Progenitor cell of endocrine pancreas (in vitro differentiated cells): ENCODE results near the gene RABGAP1L. TPM values are rescaled to one million over a fixed set of nuclear protein-coding genes. Genes with fewer than 3 reads are reported as not detected.
"Not testable (repeated sequence)": the region's sequence is repeated elsewhere in the genome, so short reads cannot be mapped to it uniquely, and the experiment has no call there.

Experiments
- DNase-seq: peaks from one replicate; pipeline ENCODE4 v3.0.0; 2021; ENCODE audit warnings: low spot score; ENCODE audit not compliant: unreplicated experiment
- H3K27ac Mint-ChIP-seq: 2 replicates; pipeline ENCODE4 v1.8.0; 2021; ENCODE audit warnings: mild to moderate bottlenecking, moderate library complexity, mixed read lengths
- H3K27me3 Mint-ChIP-seq: 2 replicates; pipeline ENCODE4 v1.8.0; 2021; ENCODE audit warnings: mixed read lengths
- H3K36me3 Mint-ChIP-seq: 2 replicates; pipeline ENCODE4 v1.8.0; 2022; ENCODE audit warnings: mixed read lengths; ENCODE audit not compliant: insufficient read depth
- H3K4me1 Mint-ChIP-seq: 2 replicates; pipeline ENCODE4 v1.8.0; 2021; ENCODE audit warnings: low read depth, mixed read lengths
- H3K4me3 Mint-ChIP-seq: 2 replicates; pipeline ENCODE4 v1.8.0; 2021; ENCODE audit warnings: low read depth, mild to moderate bottlenecking, moderate library complexity, mixed read lengths
- H3K9me3 Mint-ChIP-seq: 2 replicates; pipeline ENCODE4 v1.8.0; 2021; ENCODE audit warnings: low read depth, mixed read lengths
- CTCF ChIP-seq: fragments of 200-600 bp; sonication (generic); IDR thresholded peaks from one replicate; pipeline ENCODE4 v1.5.0; 2021; ENCODE audit warnings: antibody characterized with exemption, mild to moderate bottlenecking; ENCODE audit not compliant: unreplicated experiment
- total RNA-seq: library from RNA; stranded (reverse); gene quantifications from 2 replicates; pipeline ENCODE4 v1.2.1, GENCODE V29; 2021

Gene RABGAP1L
- total RNA-seq, 1 donor from 2014 or later, result 55.2 TPM

- Mint-ChIP-seq H3K4me3 (no peak overlapping the region), H3K36me3 (peaks cover 15% of the 10 kb centered on the region), H3K27me3 (no peaks in the 10 kb centered on the region), H3K27ac (no peak overlapping the region), H3K9me3 (no peaks in the 10 kb centered on the region), H3K4me1 (peaks cover 11% of the 10 kb centered on the region)
- no peak for TF ChIP-seq CTCF
- DNase-seq, result no peak
Observed at GRCh38 chr1:174884038-174884437, 724.7 kb downstream of the RABGAP1L start.

DNA sequence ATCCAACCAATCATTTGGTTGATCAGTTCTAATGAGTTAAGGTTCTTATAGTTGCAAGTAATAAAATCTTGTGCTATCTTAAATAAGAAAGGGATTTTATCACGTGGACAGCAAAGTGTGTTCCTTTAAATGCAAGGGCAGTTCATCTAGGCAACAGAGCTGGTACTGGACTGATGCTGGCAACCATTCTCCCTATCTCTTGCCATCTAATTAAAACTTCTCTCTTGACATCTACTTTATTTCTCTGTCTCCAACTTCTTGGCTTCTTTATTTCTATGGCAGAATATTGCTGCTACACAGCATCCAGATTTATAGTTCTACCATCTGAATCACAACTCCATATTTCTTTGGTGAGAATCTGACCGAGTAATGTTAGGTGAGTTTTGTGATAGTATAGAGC lies 725.2 kb downstream of the RABGAP1L start:
- Mint-ChIP-seq H3K4me3 (no peak overlapping the region), H3K4me1 (peaks cover 11% of the 10 kb centered on the region), H3K36me3 (peaks cover 15% of the 10 kb centered on the region), H3K27me3 (no peaks in the 10 kb centered on the region), H3K9me3 (no peaks in the 10 kb centered on the region), H3K27ac (no peak overlapping the region)
- no peak for TF ChIP-seq CTCF
- no peak for DNase-seq

- Mint-ChIP-seq H3K4me3 (no peak overlapping the region), H3K4me1 (peaks cover 17% of the 10 kb centered on the region), H3K36me3 (peaks cover 22% of the 10 kb centered on the region)
Observed at GRCh38 chr1:174890024-174890423, 730.7 kb downstream of the RABGAP1L start.

DNA sequence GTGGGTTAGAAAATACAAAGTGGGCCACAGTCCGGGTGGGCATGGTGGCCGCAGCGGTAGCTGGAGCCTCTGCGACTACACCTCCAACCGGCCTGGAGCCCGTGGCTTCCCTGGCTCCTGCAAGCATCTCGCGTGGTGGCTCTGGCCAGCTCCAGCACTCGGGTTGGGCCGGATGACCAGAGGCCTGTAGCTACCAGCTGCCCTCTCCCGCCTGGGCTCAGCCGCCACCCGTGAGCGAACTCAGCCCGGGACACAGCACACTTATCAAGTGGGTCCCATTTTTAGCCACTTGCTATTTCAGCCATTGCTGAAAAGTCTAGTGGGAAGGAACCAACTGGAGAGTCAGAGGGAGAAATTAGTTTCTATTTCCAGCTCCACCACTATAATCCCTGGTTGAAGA lies 732.7 kb downstream of the RABGAP1L start:
- peaks cover 24% of the 10 kb centered on the region for H3K36me3 Mint-ChIP-seq
- H3K9me3 Mint-ChIP-seq, result peaks cover 2% of the 10 kb centered on the region
- H3K27me3 Mint-ChIP-seq, result no peaks in the 10 kb centered on the region
- H3K4me3 Mint-ChIP-seq, result no peak overlapping the region
- no peak for TF ChIP-seq CTCF
- peak overlapping the region; percentile 62 for H3K27ac Mint-ChIP-seq
- no peak for DNase-seq
- H3K4me1 Mint-ChIP-seq, result peaks cover 17% of the 10 kb centered on the region

More at GRCh38 chr1:174890024-174890423, 730.7 kb downstream of the RABGAP1L start:
- Mint-ChIP-seq H3K27ac (peak overlapping the region; percentile 12), H3K27me3 (no peaks in the 10 kb centered on the region), H3K9me3 (peaks cover 2% of the 10 kb centered on the region)
- TF ChIP-seq CTCF, result no peak
- DNase-seq, result no peak

DNA sequence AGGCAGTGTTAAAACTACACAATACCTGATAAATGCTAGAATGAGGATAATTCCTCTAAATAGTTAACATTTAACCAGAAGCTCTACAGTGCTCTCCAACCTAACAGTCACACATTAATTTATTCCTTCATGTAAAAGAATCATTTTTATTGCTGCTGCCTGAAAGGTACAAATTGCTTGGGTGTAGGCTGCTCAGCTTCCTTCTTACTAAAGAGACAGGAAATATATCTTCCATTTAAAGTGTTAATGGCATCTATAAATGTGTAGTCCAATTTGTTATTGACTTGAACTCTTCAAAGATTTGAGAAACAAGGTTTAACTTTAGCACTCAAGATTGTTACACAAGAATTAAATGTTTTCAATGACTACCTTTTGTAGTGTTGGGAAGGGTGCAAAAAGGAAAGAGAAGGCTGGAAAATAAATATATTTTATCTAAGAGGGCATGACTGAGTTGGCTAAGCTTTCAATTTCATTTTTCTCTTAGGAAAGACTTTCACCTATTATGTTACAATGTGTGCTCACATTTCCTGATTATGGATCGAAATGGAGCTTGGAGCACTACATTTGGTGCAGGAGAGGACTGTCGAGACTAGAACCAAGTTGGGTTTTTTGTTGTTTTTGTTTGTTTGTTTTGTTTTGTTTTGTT lies 734.9 kb downstream of the RABGAP1L start:
- Mint-ChIP-seq H3K4me3 (no peak overlapping the region), H3K27ac (peak overlapping the region; percentile 76), H3K27me3 (no peaks in the 10 kb centered on the region), H3K9me3 (peaks cover 7% of the 10 kb centered on the region), H3K4me1 (peaks cover 26% of the 10 kb centered on the region), H3K36me3 (peaks cover 31% of the 10 kb centered on the region)
- no peak for DNase-seq
- no peak for TF ChIP-seq CTCF

DNA sequence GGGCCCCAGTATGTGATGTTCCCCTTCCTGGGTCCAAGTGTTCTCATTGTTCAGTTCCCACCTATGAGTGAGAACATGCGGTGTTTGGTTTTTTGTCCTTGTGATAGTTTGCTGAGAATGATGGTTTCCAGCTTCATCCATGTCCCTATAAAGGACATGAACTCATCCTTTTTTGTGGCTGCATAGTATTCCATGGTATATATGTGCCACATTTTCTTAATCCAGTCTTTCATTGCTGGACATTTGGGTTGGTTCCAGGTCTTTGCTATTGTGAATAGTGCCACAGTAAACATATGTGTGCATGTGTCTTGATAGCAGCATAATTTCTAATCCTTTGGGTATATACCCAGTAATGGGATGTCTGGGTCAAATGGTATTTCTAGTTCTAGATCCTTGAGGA lies 736.3 kb downstream of the RABGAP1L start:
- Mint-ChIP-seq H3K9me3 (peaks cover 15% of the 10 kb centered on the region), H3K36me3 (peaks cover 41% of the 10 kb centered on the region), H3K4me1 (peaks cover 23% of the 10 kb centered on the region)
- not testable (repeated sequence) for H3K27ac Mint-ChIP-seq, H3K4me3 Mint-ChIP-seq, H3K27me3 Mint-ChIP-seq, DNase-seq
